HepG2 (cell line): ENCODE results near the gene LRR1. TPM values are rescaled to one million over a fixed set of nuclear protein-coding genes. Genes with fewer than 3 reads are reported as not detected.

ENCODE experiments used
- IRF2 ChIP-seq: IDR thresholded peaks from 2 replicates; pipeline ENCODE4 v1.6.1; 2018; ENCODE audit warnings: missing genetic modification reagents, missing compliant biosample characterization
- KLF16 ChIP-seq, 2 experiments: sonication (generic) in 1 of 2; formaldehyde crosslinking in 1 of 2; IDR thresholded peaks; 2 replicates each; pipeline versions ENCODE4 v1.6.1 to v1.8.0; 2016 to 2023; ENCODE audit warnings: missing genetic modification reagents in 2 of 2, missing compliant biosample characterization in 1 of 2
- THAP11 ChIP-seq: IDR thresholded peaks from 2 replicates; pipeline ENCODE4 v1.6.1; 2016; ENCODE audit warnings: missing biosample characterization, missing genetic modification reagents
- TP53 ChIP-seq: sonication (generic); formaldehyde crosslinking; conservative IDR thresholded peaks from 2 replicates; pipeline ENCODE4 v1.4.0; 2020; ENCODE audit warnings: missing genetic modification reagents
- ZNF709 ChIP-seq: sonication (generic); formaldehyde crosslinking; IDR thresholded peaks from 2 replicates; pipeline ENCODE4 v1.5.0; 2020; ENCODE audit warnings: mild to moderate bottlenecking, missing genetic modification reagents
- ZNF780A ChIP-seq: sonication (generic); formaldehyde crosslinking; IDR thresholded peaks from 2 replicates; pipeline ENCODE4 v1.8.0; 2022; ENCODE audit warnings: mild to moderate bottlenecking, missing genetic modification reagents, moderate library complexity
- polyA plus RNA-seq, 8 experiments: library from polyadenylated mRNA; depleted of rRNA in 3 of 8; stranded (reverse) in 7 of 8; unstranded in 1 of 8; fragments of >200 nt; fragmentation: Illumina TruSeq in 4 of 8; extraction: Trizol in 4 of 8; gene quantifications; 2 replicates each; pipeline versions ENCODE4 v1.2.1 to v1.2.3, GENCODE V29; 2011 to 2016; ENCODE audit warnings: low read depth in 4 of 8, missing spikeins in 1 of 8, mixed read lengths in 1 of 8; ENCODE audit not compliant: insufficient read depth in 1 of 8
- total RNA-seq, 5 experiments: library from RNA; depleted of rRNA; stranded (reverse); fragments of >200 nt; fragmentation: Illumina TruSeq; extraction: Trizol; gene quantifications; 2 replicates each; pipeline ENCODE4 v1.2.3, GENCODE V29; 2016; ENCODE audit warnings: low read depth in 1 of 5
- TF ChIP-seq, protein P1 (sequence below): IDR thresholded peaks from 2 replicates; pipeline ENCODE4 v1.6.1; 2016; ENCODE audit warnings: low read depth, missing genetic modification reagents, missing compliant biosample characterization
- TF ChIP-seq, protein P2 (sequence below): sonication (generic); formaldehyde crosslinking; IDR thresholded peaks from 2 replicates; pipeline ENCODE4 v1.8.0; 2022; ENCODE audit warnings: mild to moderate bottlenecking, missing genetic modification reagents, moderate library complexity
- TF ChIP-seq, protein P3 (sequence below): IDR thresholded peaks from 2 replicates; pipeline ENCODE4 v1.6.1; 2012; ENCODE audit warnings: inconsistent platforms
- TF ChIP-seq, protein P4 (sequence below): IDR thresholded peaks from 2 replicates; pipeline ENCODE4 v1.6.1; 2016
- TF ChIP-seq, protein P5 (sequence below): sonication (generic); formaldehyde crosslinking; IDR thresholded peaks from 2 replicates; pipeline ENCODE4 v1.5.0; 2020; ENCODE audit warnings: missing genetic modification reagents, mild to moderate bottlenecking, borderline replicate concordance
- TF ChIP-seq, protein P6 (sequence below): sonication (generic); formaldehyde crosslinking; IDR thresholded peaks from 2 replicates; pipeline ENCODE4 v1.5.0; 2020; ENCODE audit warnings: mild to moderate bottlenecking, missing genetic modification reagents
- TF ChIP-seq, protein P7 (sequence below): sonication (generic); formaldehyde crosslinking; IDR thresholded peaks from 2 replicates; pipeline ENCODE4 v1.4.0; 2020; ENCODE audit warnings: missing genetic modification reagents

Gene LRR1
- total and polyA plus RNA-seq, 2 of the 13 experiments (the other 11 are each of a cell fraction or from before 2014, with no cell fraction given), result 7.0 to 36.2 TPM

DNA sequence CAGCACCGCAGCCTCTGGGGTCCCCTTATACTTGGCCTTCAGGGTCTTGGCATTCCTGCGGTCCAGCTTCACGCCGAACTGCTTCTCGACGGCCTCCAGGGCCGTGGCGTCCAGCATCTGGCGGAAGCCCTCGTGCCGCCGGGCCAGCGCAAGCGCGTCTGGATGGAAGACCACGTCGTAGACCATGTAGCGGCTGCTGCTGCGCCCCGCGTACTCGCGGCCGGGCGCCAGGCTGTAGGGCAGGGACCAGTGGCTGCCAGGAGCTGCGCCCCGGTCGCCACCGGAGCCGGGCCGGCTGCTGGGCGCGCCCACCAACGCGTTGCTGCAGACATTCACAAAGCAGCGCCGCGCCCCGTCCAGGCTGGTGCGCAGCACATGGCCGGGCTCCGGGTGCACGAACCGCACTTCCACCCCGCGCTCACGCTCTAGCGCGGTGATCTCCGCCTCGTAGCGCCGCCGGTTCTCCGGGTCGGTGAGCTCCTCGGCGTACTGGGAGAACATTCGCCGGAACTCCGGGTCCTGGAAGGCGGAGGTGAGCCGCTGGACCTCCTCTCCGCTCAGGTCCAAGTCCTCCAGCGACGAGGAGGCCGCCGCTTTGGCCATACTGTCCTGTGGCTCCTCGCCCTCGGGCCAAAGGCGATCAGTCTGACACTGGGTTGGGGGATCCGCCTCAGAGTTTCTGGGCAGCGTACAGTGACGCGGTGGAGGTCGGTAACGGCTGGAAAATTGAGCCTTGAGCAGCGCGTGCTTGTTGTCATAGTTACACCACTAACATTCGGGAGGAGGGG, 36.0 kb downstream of the LRR1 start, which contains the start of gene DNAAF2 (continued):
- TF ChIP-seq, protein P1, sequence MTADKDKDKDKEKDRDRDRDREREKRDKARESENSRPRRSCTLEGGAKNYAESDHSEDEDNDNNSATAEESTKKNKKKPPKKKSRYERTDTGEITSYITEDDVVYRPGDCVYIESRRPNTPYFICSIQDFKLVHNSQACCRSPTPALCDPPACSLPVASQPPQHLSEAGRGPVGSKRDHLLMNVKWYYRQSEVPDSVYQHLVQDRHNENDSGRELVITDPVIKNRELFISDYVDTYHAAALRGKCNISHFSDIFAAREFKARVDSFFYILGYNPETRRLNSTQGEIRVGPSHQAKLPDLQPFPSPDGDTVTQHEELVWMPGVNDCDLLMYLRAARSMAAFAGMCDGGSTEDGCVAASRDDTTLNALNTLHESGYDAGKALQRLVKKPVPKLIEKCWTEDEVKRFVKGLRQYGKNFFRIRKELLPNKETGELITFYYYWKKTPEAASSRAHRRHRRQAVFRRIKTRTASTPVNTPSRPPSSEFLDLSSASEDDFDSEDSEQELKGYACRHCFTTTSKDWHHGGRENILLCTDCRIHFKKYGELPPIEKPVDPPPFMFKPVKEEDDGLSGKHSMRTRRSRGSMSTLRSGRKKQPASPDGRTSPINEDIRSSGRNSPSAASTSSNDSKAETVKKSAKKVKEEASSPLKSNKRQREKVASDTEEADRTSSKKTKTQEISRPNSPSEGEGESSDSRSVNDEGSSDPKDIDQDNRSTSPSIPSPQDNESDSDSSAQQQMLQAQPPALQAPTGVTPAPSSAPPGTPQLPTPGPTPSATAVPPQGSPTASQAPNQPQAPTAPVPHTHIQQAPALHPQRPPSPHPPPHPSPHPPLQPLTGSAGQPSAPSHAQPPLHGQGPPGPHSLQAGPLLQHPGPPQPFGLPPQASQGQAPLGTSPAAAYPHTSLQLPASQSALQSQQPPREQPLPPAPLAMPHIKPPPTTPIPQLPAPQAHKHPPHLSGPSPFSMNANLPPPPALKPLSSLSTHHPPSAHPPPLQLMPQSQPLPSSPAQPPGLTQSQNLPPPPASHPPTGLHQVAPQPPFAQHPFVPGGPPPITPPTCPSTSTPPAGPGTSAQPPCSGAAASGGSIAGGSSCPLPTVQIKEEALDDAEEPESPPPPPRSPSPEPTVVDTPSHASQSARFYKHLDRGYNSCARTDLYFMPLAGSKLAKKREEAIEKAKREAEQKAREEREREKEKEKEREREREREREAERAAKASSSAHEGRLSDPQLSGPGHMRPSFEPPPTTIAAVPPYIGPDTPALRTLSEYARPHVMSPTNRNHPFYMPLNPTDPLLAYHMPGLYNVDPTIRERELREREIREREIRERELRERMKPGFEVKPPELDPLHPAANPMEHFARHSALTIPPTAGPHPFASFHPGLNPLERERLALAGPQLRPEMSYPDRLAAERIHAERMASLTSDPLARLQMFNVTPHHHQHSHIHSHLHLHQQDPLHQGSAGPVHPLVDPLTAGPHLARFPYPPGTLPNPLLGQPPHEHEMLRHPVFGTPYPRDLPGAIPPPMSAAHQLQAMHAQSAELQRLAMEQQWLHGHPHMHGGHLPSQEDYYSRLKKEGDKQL (CRISPR knock-in tag), result no peak
- TF ChIP-seq THAP11 (CRISPR knock-in tag) (no peak), IRF2 (no peak), TP53 (CRISPR knock-in tag) (0 out of 2 replicates have a peak, but pooled peaks have one; percentile 9), ZNF709 (CRISPR knock-in tag) (0 out of 2 replicates have a peak, but pooled peaks have one; percentile 44), ZNF780A (CRISPR knock-in tag) (no peak), KLF16 (CRISPR knock-in tag; IDR thresholded peaks at IDR 0.05) (no peak; a peak in 1 of 4 replicates)
- TF ChIP-seq, protein P2, sequence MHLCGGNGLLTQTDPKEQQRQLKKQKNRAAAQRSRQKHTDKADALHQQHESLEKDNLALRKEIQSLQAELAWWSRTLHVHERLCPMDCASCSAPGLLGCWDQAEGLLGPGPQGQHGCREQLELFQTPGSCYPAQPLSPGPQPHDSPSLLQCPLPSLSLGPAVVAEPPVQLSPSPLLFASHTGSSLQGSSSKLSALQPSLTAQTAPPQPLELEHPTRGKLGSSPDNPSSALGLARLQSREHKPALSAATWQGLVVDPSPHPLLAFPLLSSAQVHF (CRISPR knock-in tag), result no peak; the same call in 1 of the 2 replicates
- TF ChIP-seq, protein P3, sequence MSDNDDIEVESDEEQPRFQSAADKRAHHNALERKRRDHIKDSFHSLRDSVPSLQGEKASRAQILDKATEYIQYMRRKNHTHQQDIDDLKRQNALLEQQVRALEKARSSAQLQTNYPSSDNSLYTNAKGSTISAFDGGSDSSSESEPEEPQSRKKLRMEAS, result peak; percentile 87
- TF ChIP-seq, protein P4, sequence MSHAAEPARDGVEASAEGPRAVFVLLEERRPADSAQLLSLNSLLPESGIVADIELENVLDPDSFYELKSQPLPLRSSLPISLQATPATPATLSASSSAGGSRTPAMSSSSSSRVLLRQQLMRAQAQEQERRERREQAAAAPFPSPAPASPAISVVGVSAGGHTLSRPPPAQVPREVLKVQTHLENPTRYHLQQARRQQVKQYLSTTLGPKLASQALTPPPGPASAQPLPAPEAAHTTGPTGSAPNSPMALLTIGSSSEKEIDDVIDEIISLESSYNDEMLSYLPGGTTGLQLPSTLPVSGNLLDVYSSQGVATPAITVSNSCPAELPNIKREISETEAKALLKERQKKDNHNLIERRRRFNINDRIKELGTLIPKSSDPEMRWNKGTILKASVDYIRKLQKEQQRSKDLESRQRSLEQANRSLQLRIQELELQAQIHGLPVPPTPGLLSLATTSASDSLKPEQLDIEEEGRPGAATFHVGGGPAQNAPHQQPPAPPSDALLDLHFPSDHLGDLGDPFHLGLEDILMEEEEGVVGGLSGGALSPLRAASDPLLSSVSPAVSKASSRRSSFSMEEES (CRISPR knock-in tag), result peak; percentile 36; the same call in 1 of the 2 replicates
- TF ChIP-seq, protein P5, sequence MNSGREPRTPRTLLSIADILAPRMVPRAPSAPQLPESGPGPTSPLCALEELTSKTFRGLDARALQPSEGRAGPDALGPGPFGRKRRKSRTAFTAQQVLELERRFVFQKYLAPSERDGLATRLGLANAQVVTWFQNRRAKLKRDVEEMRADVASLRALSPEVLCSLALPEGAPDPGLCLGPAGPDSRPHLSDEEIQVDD (CRISPR knock-in tag), result no peak
- TF ChIP-seq, protein P6, sequence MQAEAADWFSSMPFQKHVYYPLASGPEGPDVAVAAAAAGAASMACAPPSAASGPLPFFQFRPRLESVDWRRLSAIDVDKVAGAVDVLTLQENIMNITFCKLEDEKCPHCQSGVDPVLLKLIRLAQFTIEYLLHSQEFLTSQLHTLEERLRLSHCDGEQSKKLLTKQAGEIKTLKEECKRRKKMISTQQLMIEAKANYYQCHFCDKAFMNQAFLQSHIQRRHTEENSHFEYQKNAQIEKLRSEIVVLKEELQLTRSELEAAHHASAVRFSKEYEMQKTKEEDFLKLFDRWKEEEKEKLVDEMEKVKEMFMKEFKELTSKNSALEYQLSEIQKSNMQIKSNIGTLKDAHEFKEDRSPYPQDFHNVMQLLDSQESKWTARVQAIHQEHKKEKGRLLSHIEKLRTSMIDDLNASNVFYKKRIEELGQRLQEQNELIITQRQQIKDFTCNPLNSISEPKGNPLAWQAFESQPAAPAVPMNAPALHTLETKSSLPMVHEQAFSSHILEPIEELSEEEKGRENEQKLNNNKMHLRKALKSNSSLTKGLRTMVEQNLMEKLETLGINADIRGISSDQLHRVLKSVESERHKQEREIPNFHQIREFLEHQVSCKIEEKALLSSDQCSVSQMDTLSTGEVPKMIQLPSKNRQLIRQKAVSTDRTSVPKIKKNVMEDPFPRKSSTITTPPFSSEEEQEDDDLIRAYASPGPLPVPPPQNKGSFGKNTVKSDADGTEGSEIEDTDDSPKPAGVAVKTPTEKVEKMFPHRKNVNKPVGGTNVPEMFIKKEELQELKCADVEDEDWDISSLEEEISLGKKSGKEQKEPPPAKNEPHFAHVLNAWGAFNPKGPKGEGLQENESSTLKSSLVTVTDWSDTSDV, result no peak; the same call in 1 of the 2 replicates
- TF ChIP-seq, protein P7, sequence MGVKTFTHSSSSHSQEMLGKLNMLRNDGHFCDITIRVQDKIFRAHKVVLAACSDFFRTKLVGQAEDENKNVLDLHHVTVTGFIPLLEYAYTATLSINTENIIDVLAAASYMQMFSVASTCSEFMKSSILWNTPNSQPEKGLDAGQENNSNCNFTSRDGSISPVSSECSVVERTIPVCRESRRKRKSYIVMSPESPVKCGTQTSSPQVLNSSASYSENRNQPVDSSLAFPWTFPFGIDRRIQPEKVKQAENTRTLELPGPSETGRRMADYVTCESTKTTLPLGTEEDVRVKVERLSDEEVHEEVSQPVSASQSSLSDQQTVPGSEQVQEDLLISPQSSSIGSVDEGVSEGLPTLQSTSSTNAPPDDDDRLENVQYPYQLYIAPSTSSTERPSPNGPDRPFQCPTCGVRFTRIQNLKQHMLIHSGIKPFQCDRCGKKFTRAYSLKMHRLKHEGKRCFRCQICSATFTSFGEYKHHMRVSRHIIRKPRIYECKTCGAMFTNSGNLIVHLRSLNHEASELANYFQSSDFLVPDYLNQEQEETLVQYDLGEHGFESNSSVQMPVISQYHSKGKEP, result no peak
